ENCODE results near the gene KIAA1217. TPM values are rescaled to one million over a fixed set of nuclear protein-coding genes. Genes with fewer than 3 reads are reported as not detected.

Gene KIAA1217
- polyA plus RNA-seq, 1 of the 3 experiments (the other 2 are of a cell fraction): 7.2 TPM

GRCh38 chr10:24251547-24251946, 42.6 kb downstream of the KIAA1217 start:
- 88% methylated on average over 2 of the region's 2 CpGs for WGBS (ENCODE audit: low lambda C conversion rate)
- Histone ChIP-seq H3K4me2 (no peak overlapping the region), H3K36me3 (replicated peaks in 1 of 2; ENCODE audit: control insufficient read depth in 1 of 2, insufficient read depth in 2 of 2, low read length in 1 of 2) (no peaks in the 10 kb centered on the region), H3F3A (replicated peaks; ENCODE audit: insufficient read depth) (peaks cover 14% of the 10 kb centered on the region), H3K9ac (no peak overlapping the region), H4K20me1 (ENCODE audit: insufficient read depth) (no peaks in the 10 kb centered on the region), H3K9me2 (no peaks in the 10 kb centered on the region), H3K4me3 (ENCODE audit: low read depth in 2 of 2, low read length in 1 of 2) (no peak overlapping the region), H3K79me2 (ENCODE audit: insufficient read depth) (no peaks in the 10 kb centered on the region), H3K4me1 (ENCODE audit: control insufficient read depth in 1 of 2, insufficient read depth in 2 of 2, low read depth in 1 of 2, low read length in 1 of 2) (peaks cover 15 to 22% of the 10 kb centered on the region in 2 experiments), H3K9me3 (no peaks in the 10 kb centered on the region), H3K27ac (ENCODE audit: low read depth in 2 of 2, low read length in 1 of 2) (no peak overlapping the region), H2AFZ (ENCODE audit: low read depth) (no peak overlapping the region), H3K27me3 (ENCODE audit: insufficient read depth) (no peaks in the 10 kb centered on the region)
- CTCF ChIA-PET: interaction anchor here (0.9 to 1.1 kb wide), 2 partner anchors 10 to 68 kb away, joined by 3 read pairs; no protein-coding TSS in a partner anchor
- TF ChIP-seq, protein P1, sequence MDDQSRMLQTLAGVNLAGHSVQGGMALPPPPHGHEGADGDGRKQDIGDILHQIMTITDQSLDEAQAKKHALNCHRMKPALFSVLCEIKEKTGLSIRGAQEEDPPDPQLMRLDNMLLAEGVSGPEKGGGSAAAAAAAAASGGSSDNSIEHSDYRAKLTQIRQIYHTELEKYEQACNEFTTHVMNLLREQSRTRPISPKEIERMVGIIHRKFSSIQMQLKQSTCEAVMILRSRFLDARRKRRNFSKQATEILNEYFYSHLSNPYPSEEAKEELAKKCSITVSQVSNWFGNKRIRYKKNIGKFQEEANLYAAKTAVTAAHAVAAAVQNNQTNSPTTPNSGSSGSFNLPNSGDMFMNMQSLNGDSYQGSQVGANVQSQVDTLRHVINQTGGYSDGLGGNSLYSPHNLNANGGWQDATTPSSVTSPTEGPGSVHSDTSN (IDR thresholded peaks at IDR 0.05): no peak
- TF ChIP-seq MXI1 (IDR thresholded peaks at IDR 0.05; ENCODE audit: low read depth, low read length): no peak
- no peak for TF ChIP-seq GATA2 (CRISPR knock-in tag; IDR thresholded peaks at IDR 0.05)
- TF ChIP-seq NRF1 (IDR thresholded peaks at IDR 0.05; ENCODE audit: low read depth, low read length): no peak
- TF ChIP-seq, protein P2, sequence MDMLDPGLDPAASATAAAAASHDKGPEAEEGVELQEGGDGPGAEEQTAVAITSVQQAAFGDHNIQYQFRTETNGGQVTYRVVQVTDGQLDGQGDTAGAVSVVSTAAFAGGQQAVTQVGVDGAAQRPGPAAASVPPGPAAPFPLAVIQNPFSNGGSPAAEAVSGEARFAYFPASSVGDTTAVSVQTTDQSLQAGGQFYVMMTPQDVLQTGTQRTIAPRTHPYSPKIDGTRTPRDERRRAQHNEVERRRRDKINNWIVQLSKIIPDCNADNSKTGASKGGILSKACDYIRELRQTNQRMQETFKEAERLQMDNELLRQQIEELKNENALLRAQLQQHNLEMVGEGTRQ (IDR thresholded peaks at IDR 0.05; ENCODE audit: borderline replicate concordance, low read depth, low read length): no peak
- TF ChIP-seq SIN3A (IDR thresholded peaks at IDR 0.05; ENCODE audit: borderline replicate concordance, low read depth, low read length): no peak
- no peak for TF ChIP-seq EP300 (IDR thresholded peaks at IDR 0.05; ENCODE audit: borderline replicate concordance in 1 of 2, low read depth in 1 of 2, low read length in 1 of 2)
- no peak for TF ChIP-seq FOSL2 (IDR thresholded peaks at IDR 0.05; ENCODE audit: borderline replicate concordance, low read depth)
- no peak for TF ChIP-seq RFX5 (IDR thresholded peaks at IDR 0.05; ENCODE audit: low read length)
- TF ChIP-seq ELF1 (IDR thresholded peaks at IDR 0.05): no peak
- no peak for TF ChIP-seq CHD2 (IDR thresholded peaks at IDR 0.05; ENCODE audit: low read length, partially characterized antibody)
- no peak for TF ChIP-seq SMC3 (IDR thresholded peaks at IDR 0.05; ENCODE audit: low read depth, low read length)
- TF ChIP-seq RAD21 (IDR thresholded peaks at IDR 0.05; ENCODE audit: low read length): no peak
- no peak for TF ChIP-seq REST (IDR thresholded peaks at IDR 0.05; ENCODE audit: low read depth, low read length)
- TF ChIP-seq USF1 (IDR thresholded peaks at IDR 0.05; ENCODE audit: borderline replicate concordance, low read depth): no peak
- POLR2A ChIA-PET: no interaction called here
- no peak for DNase-seq
